NB4 (cell line): ENCODE results near the gene CXCL17.

ENCODE experiments used
- DNase-seq: peaks from one replicate; pipeline ENCODE4 v3.0.0; 2010; ENCODE audit warnings: low read depth
- H3K4me3 ChIP-seq: one replicate; pipeline ENCODE4 v1.5.1; 2011; ENCODE audit warnings: mild to moderate bottlenecking, low read depth, low read length, moderate library complexity
- MYC ChIP-seq: IDR thresholded peaks from 2 replicates; pipeline ENCODE4 v1.6.1; 2011; ENCODE audit warnings: low read depth, low read length
- POLR2A ChIP-seq: IDR thresholded peaks from 2 replicates; pipeline ENCODE4 v1.6.1; 2011; ENCODE audit warnings: mild to moderate bottlenecking; ENCODE audit not compliant: insufficient read length; ENCODE audit errors: extremely low read depth
- TF ChIP-seq, protein P1 (sequence below): IDR thresholded peaks from one replicate; pipeline ENCODE4 v1.5.1; 2012; ENCODE audit warnings: low read depth, low read length
- TF ChIP-seq, protein P2 (sequence below): IDR thresholded peaks from 2 replicates; pipeline ENCODE4 v1.6.1; 2011; ENCODE audit warnings: low read depth, low read length

The CXCL17 gene

GRCh38 chr19:42402376-42403116, 40.2 kb downstream of the CXCL17 start:
- no peak overlapping the region for H3K4me3 ChIP-seq
- TF ChIP-seq, protein P1, sequence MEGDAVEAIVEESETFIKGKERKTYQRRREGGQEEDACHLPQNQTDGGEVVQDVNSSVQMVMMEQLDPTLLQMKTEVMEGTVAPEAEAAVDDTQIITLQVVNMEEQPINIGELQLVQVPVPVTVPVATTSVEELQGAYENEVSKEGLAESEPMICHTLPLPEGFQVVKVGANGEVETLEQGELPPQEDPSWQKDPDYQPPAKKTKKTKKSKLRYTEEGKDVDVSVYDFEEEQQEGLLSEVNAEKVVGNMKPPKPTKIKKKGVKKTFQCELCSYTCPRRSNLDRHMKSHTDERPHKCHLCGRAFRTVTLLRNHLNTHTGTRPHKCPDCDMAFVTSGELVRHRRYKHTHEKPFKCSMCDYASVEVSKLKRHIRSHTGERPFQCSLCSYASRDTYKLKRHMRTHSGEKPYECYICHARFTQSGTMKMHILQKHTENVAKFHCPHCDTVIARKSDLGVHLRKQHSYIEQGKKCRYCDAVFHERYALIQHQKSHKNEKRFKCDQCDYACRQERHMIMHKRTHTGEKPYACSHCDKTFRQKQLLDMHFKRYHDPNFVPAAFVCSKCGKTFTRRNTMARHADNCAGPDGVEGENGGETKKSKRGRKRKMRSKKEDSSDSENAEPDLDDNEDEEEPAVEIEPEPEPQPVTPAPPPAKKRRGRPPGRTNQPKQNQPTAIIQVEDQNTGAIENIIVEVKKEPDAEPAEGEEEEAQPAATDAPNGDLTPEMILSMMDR: no peak
- TF ChIP-seq MYC (no peak), POLR2A (no peak)
- TF ChIP-seq, protein P2, sequence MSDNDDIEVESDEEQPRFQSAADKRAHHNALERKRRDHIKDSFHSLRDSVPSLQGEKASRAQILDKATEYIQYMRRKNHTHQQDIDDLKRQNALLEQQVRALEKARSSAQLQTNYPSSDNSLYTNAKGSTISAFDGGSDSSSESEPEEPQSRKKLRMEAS: no peak
- no peak for DNase-seq

- no peak overlapping the region for H3K4me3 ChIP-seq
- TF ChIP-seq, protein P2: no peak
- no peak for TF ChIP-seq POLR2A
- no peak for TF ChIP-seq MYC
- TF ChIP-seq, protein P1: peak; percentile 56
- DNase-seq: peak; percentile 64
These were observed 41.1 kb downstream of the CXCL17 start for GRCh38 chr19:42401365-42402303.

DNA sequence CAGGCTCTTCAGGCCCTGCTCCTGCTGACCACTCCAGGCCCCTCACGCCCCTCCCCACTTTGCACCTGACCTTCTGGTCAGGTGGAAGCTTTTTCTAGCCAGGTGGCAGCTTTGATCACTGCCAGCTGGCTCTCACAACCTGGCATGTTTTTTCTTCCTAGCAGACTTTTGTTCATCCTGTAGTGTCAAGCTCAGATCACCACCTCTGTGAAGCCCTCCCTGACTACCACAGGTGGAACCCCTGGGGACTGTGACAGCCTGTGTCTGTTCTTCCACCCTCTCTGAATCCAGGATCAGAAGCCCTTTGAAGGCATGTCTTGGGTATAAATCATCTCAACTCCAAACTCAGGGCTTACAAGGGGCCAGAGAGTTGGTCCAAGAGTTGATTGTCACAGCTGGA, 42.3 kb downstream of the CXCL17 start:
- no peak overlapping the region for H3K4me3 ChIP-seq

DNA sequence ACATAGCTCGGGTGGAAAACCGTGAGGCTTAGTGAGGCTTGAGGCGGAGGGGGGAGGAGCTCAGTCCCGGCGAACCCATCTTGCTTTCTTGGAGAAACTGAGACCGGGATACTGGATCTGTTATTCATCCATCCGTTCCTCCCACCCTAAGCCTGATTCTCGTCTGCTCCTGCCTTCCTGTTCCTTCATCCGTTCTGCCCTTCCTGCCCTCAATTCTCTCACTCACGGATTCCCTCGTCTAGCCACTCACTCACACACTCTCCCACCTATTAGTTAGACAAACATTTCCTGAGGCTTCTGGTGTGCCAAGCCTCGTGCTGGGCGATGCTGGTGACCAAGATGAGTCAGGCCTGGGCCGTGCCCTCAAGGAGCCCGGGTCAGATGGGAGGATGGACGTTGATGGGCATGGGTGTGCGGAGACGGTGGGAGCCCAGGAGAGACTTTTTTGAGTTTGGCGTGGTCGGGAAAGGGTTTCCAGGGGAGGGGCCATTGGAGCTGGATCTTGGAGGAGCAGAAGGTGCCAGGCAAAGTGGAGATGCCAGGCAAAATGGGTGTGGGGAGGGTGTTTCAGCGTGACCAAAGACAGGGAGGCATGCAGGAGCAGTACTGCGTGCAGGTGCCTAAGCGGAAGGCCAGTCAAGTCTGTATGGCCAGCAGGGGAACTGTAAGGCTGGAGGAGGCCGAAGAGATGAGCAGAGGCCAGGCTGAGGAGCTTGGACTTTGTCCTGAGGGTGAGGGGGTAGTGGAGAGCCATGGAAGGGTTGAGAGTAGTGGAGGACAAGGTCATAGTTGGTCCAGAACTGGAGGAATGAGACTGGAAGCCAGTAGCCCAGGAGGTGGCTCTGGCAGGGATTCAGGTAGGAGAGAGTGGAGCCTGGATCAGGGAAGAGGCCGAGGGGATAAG, 45.2 kb downstream of the CXCL17 start:
- H3K4me3 ChIP-seq: peak overlapping the region; percentile 83
- no peak for DNase-seq
- TF ChIP-seq, protein P2: no peak
- TF ChIP-seq MYC: no peak
- no peak for TF ChIP-seq POLR2A
- TF ChIP-seq, protein P1: no peak

More for the DNA sequence above, 42.3 kb downstream of the CXCL17 start:
- no peak for TF ChIP-seq MYC
- no peak for TF ChIP-seq POLR2A
- TF ChIP-seq, protein P1: no peak
- TF ChIP-seq, protein P2: no peak
- DNase-seq: no peak

GRCh38 chr19:42396381-42397262, 46.1 kb downstream of the CXCL17 start:
- H3K4me3 ChIP-seq: peak overlapping the region; percentile 83
- peak; percentile 95 for DNase-seq
- TF ChIP-seq, protein P1: no peak
- TF ChIP-seq POLR2A (peak; percentile 80), MYC (0 out of 2 replicates have a peak, but pooled peaks have one; percentile 6)
- TF ChIP-seq, protein P2: 0 out of 2 replicates have a peak, but pooled peaks have one; percentile 20
